ENCODE measurements around the gene CNTNAP5. TPM values are rescaled to one million over a fixed set of nuclear protein-coding genes. Genes with fewer than 3 reads are reported as not detected.

CNTNAP5 gene
- total RNA-seq, 4 donors from 2014 or later = 0.17 TPM; not detected in 3

DNA sequence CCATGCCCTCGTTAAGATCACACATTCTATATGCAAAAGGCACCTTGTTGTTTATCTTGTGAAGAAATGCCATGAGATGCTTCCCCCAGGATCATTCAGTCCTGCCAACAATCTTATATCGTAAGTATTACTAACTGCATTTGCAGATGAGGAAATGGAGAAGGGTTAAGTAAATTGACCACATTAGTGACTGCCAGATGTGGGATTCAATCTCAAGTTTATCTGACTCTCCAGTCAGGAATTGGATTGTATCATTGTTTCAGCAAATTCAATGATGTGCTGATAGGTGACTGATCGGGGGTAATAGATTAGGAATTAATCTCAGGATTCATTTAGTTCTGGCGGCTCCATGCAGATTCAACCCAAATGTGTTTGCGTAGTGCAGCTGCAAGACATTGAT is 106.2 kb downstream of the CNTNAP5 start:
- TF ChIP-seq POLR2A (IDR thresholded peaks at IDR 0.05; ENCODE audit: low read depth) (no peak), POLR2AphosphoS5 (IDR thresholded peaks at IDR 0.05) (no peak), EP300 (IDR thresholded peaks at IDR 0.05) (no peak)
- TF ChIP-seq, protein P1, sequence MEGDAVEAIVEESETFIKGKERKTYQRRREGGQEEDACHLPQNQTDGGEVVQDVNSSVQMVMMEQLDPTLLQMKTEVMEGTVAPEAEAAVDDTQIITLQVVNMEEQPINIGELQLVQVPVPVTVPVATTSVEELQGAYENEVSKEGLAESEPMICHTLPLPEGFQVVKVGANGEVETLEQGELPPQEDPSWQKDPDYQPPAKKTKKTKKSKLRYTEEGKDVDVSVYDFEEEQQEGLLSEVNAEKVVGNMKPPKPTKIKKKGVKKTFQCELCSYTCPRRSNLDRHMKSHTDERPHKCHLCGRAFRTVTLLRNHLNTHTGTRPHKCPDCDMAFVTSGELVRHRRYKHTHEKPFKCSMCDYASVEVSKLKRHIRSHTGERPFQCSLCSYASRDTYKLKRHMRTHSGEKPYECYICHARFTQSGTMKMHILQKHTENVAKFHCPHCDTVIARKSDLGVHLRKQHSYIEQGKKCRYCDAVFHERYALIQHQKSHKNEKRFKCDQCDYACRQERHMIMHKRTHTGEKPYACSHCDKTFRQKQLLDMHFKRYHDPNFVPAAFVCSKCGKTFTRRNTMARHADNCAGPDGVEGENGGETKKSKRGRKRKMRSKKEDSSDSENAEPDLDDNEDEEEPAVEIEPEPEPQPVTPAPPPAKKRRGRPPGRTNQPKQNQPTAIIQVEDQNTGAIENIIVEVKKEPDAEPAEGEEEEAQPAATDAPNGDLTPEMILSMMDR (IDR thresholded peaks at IDR 0.05) = no peak
- no peaks in the 10 kb centered on the region for H3K9me3 ChIP-seq
- no peak overlapping the region for H3K4me3 ChIP-seq
- no peak overlapping the region for H3K27ac ChIP-seq (replicated peaks in 1 of 4)
- 82% methylated on average over 5 of the region's 5 CpGs for WGBS
- H3K4me1 ChIP-seq = no peaks in the 10 kb centered on the region
- H3K36me3 ChIP-seq = no peaks in the 10 kb centered on the region
- DNase-seq (ENCODE audit: extremely low spot score) = no peak
- no peaks in the 10 kb centered on the region for H3K27me3 ChIP-seq
- intact Hi-C loops (cut with DNase I) = no loop called here

GRCh38 chr2:124136110-124136509 is 111.0 kb downstream of the CNTNAP5 start:
- 100% methylated on average over 1 of the region's 1 CpG for WGBS
- no peaks in the 10 kb centered on the region for H3K27me3 ChIP-seq
- TF ChIP-seq POLR2AphosphoS5 (IDR thresholded peaks at IDR 0.05) (no peak), EP300 (IDR thresholded peaks at IDR 0.05) (no peak), POLR2A (IDR thresholded peaks at IDR 0.05; ENCODE audit: low read depth) (no peak)
- TF ChIP-seq, protein P1 (IDR thresholded peaks at IDR 0.05) = no peak
- no peaks in the 10 kb centered on the region for H3K9me3 ChIP-seq
- H3K27ac ChIP-seq (replicated peaks in 1 of 4) = no peak overlapping the region
- no peak for DNase-seq (ENCODE audit: extremely low spot score)
- no peaks in the 10 kb centered on the region for H3K36me3 ChIP-seq
- H3K4me1 ChIP-seq = no peaks in the 10 kb centered on the region
- intact Hi-C loops (cut with DNase I) = no loop called here
- H3K4me3 ChIP-seq = no peak overlapping the region

DNA sequence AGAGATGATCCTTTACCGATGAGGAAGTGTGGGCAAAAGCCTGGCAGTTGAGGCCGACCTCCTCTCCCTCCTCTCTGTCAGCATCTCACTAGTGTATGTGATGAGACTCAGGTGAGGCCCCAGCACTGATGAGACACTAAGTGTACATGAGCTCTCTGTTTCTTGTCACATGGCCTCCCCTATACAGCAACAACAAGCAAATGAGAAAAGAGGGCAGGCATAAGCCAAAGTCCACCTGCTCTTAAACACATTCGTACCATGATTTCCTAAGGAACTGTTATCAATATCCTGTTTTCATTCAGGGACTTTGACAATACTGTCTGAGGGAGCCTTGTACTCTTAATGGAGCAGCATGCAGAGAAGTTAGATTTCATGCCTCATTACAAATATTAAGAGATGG is 113.0 kb downstream of the CNTNAP5 start:
- intact Hi-C loops (cut with DNase I) = no loop called here
- Histone ChIP-seq H3K4me1 (no peaks in the 10 kb centered on the region), H3K36me3 (no peaks in the 10 kb centered on the region), H3K27me3 (no peaks in the 10 kb centered on the region), H3K27ac (replicated peaks in 1 of 4) (no peak overlapping the region), H3K9me3 (no peaks in the 10 kb centered on the region), H3K4me3 (no peak overlapping the region)
- TF ChIP-seq POLR2AphosphoS5 (IDR thresholded peaks at IDR 0.05) (no peak), EP300 (IDR thresholded peaks at IDR 0.05) (no peak), POLR2A (IDR thresholded peaks at IDR 0.05; ENCODE audit: low read depth) (no peak)
- TF ChIP-seq, protein P1 (IDR thresholded peaks at IDR 0.05) = no peak
- DNase-seq (ENCODE audit: extremely low spot score) = no peak
- WGBS = 87% methylated on average over 3 of the region's 3 CpGs

DNA sequence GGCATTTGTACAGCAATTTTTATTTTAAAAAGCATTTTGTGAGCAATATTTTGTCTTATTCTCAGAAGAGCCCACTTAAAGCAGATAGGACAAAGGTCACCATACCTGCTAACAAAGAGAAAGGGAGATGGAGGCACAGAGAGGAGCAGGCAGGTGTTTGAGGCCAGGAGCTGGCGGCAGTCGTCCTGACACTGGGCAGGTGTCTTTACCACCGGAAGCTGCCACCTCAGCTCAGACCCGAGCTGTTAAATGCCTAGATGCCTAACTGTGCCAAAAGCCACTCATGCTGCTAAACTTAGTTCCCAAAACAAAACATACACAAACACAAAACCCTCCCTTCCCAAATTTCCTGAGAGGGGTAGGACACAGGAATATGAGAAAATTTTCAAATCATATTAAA is 120.9 kb downstream of the CNTNAP5 start:
- TF ChIP-seq EP300 (IDR thresholded peaks at IDR 0.05) = no peak
- TF ChIP-seq POLR2A (IDR thresholded peaks at IDR 0.05; ENCODE audit: low read depth) = no peak
- TF ChIP-seq, protein P1 (IDR thresholded peaks at IDR 0.05) = no peak
- no peak for TF ChIP-seq POLR2AphosphoS5 (IDR thresholded peaks at IDR 0.05)

GRCh38 chr2:124147552-124147951 is 122.5 kb downstream of the CNTNAP5 start:
- intact Hi-C loops (cut with DNase I) = no loop called here
- H3K9me3 ChIP-seq = no peaks in the 10 kb centered on the region

More for the DNA sequence above, 120.9 kb downstream of the CNTNAP5 start:
- whole genome bisulfite sequencing = 68% methylated on average over 4 of the region's 4 CpGs
- no peak overlapping the region for H3K27ac ChIP-seq (replicated peaks in 1 of 4)
- intact Hi-C loops (cut with DNase I) = no loop called here
- H3K9me3 ChIP-seq = no peaks in the 10 kb centered on the region
- no peaks in the 10 kb centered on the region for H3K36me3 ChIP-seq
- no peaks in the 10 kb centered on the region for H3K4me1 ChIP-seq
- no peak for DNase-seq (ENCODE audit: extremely low spot score)
- H3K4me3 ChIP-seq = no peak overlapping the region
- H3K27me3 ChIP-seq = no peaks in the 10 kb centered on the region

More at GRCh38 chr2:124147552-124147951, 122.5 kb downstream of the CNTNAP5 start:
- no peak overlapping the region for H3K27ac ChIP-seq (replicated peaks in 1 of 4)
- whole genome bisulfite sequencing = 88% methylated on average over 8 of the region's 9 CpGs
- no peak for TF ChIP-seq POLR2A (IDR thresholded peaks at IDR 0.05; ENCODE audit: low read depth)
- no peak for TF ChIP-seq EP300 (IDR thresholded peaks at IDR 0.05)
- TF ChIP-seq POLR2AphosphoS5 (IDR thresholded peaks at IDR 0.05) = no peak
- TF ChIP-seq, protein P1 (IDR thresholded peaks at IDR 0.05) = no peak
- H3K27me3 ChIP-seq = no peaks in the 10 kb centered on the region
- no peak for DNase-seq (ENCODE audit: extremely low spot score)
- H3K4me1 ChIP-seq = no peaks in the 10 kb centered on the region
- no peaks in the 10 kb centered on the region for H3K36me3 ChIP-seq
- H3K4me3 ChIP-seq = no peak overlapping the region

Data from esophagus muscularis mucosa (tissue), 4 donors.